Liver (tissue), 9 donors: Measurements from ENCODE around the gene SH3TC2. TPM values are rescaled to one million over a fixed set of nuclear protein-coding genes. Genes with fewer than 3 reads are reported as not detected.

Source experiments
- DNase-seq: peaks from one replicate; pipeline ENCODE4 v3.0.0-alpha.2; 2017; ENCODE audit warnings: low spot score
- H3K27ac ChIP-seq, 2 donors: one replicate each; pipeline ENCODE4 v1.7.0; 2013; ENCODE audit warnings: inconsistent platforms in 2 of 2, low read length in 2 of 2, control low read depth in 1 of 2, low read depth in 1 of 2, mild to moderate bottlenecking in 1 of 2
- H3K27me3 ChIP-seq, 4 donors: one replicate each; pipeline versions ENCODE4 v1.6.1 to v1.7.0; 2013; ENCODE audit warnings: low read length in 3 of 4, inconsistent platforms in 1 of 4, mild to moderate bottlenecking in 1 of 4, moderate library complexity in 1 of 4; ENCODE audit not compliant: control insufficient read depth in 4 of 4, insufficient read depth in 4 of 4
- H3K36me3 ChIP-seq, 4 donors: one replicate each; pipeline versions ENCODE4 v1.6.1 to v1.7.0; 2013; ENCODE audit warnings: low read length in 3 of 4, mild to moderate bottlenecking in 3 of 4, low read depth in 1 of 4, moderate library complexity in 1 of 4; ENCODE audit not compliant: control insufficient read depth in 4 of 4, insufficient read depth in 3 of 4
- H3K4me1 ChIP-seq, 4 donors: one replicate each; pipeline versions ENCODE4 v1.6.1 to v1.7.0; 2013; ENCODE audit warnings: low read length in 3 of 4, mild to moderate bottlenecking in 3 of 4, moderate library complexity in 1 of 4; ENCODE audit not compliant: control insufficient read depth in 4 of 4, insufficient read depth in 4 of 4
- H3K4me3 ChIP-seq, 3 donors: one replicate each; pipeline versions ENCODE4 v1.6.1 to v1.7.0; 2013; ENCODE audit warnings: low read length in 3 of 3, control low read depth in 1 of 3, low read depth in 1 of 3, mild to moderate bottlenecking in 1 of 3
- H3K9ac ChIP-seq, 2 donors: one replicate each; pipeline ENCODE4 v1.7.0; 2013; ENCODE audit warnings: low read length in 2 of 2, mild to moderate bottlenecking in 2 of 2, moderate library complexity in 2 of 2, control low read depth in 1 of 2, low read depth in 1 of 2
- H3K9me3 ChIP-seq, 4 donors: one replicate each; pipeline versions ENCODE4 v1.6.1 to v1.7.0; 2013; ENCODE audit warnings: low read length in 3 of 4; ENCODE audit not compliant: control insufficient read depth in 4 of 4
- ATF3 ChIP-seq: IDR thresholded peaks from 2 replicates; pipeline ENCODE4 v1.6.1; 2016; ENCODE audit warnings: antibody characterized with exemption
- CTCF ChIP-seq: fragments of 150-350 bp; IDR thresholded peaks from 2 replicates; pipeline ENCODE4 v1.5.1; 2017; ENCODE audit warnings: improper control_type of control experiment, low read depth, low read length; ENCODE audit not compliant: missing input control
- EGR1 ChIP-seq, 2 donors: IDR thresholded peaks; 2 replicates each; pipeline ENCODE4 v1.6.1; 2016 to 2018; ENCODE audit warnings: antibody characterized with exemption in 2 of 2, low read depth in 2 of 2
- FOXA1 ChIP-seq: IDR thresholded peaks from 2 replicates; pipeline ENCODE4 v1.6.1; 2016; ENCODE audit warnings: antibody characterized with exemption
- FOXA2 ChIP-seq: IDR thresholded peaks from 2 replicates; pipeline ENCODE4 v1.6.1; 2016; ENCODE audit warnings: antibody characterized with exemption
- GABPA ChIP-seq, 2 donors: IDR thresholded peaks in 1 of 2; conservative IDR thresholded peaks in 1 of 2; 2 replicates each; pipeline ENCODE4 v1.6.1; 2016; ENCODE audit warnings: antibody characterized with exemption in 2 of 2, mild to moderate bottlenecking in 1 of 2, moderate library complexity in 1 of 2
- HNF4A ChIP-seq, 2 donors: conservative IDR thresholded peaks; 2 replicates each; pipeline ENCODE4 v1.6.1; 2016; ENCODE audit warnings: antibody characterized with exemption in 2 of 2, mild to moderate bottlenecking in 2 of 2
- HNF4G ChIP-seq: IDR thresholded peaks from 2 replicates; pipeline ENCODE4 v1.6.1; 2016; ENCODE audit warnings: antibody characterized with exemption
- JUND ChIP-seq, 2 donors: IDR thresholded peaks; 2 replicates each; pipeline ENCODE4 v1.6.1; 2016; ENCODE audit warnings: antibody characterized with exemption in 2 of 2
- MAX ChIP-seq: IDR thresholded peaks from 2 replicates; pipeline ENCODE4 v1.6.1; 2016; ENCODE audit warnings: antibody characterized with exemption
- RAD21 ChIP-seq, 2 donors: IDR thresholded peaks; 2 replicates each; pipeline ENCODE4 v1.6.1; 2016; ENCODE audit warnings: antibody characterized with exemption in 2 of 2, mild to moderate bottlenecking in 2 of 2
- REST ChIP-seq: IDR thresholded peaks from 2 replicates; pipeline ENCODE4 v1.6.1; 2016; ENCODE audit warnings: antibody characterized with exemption, mild to moderate bottlenecking
- RXRA ChIP-seq, 2 donors: IDR thresholded peaks; 2 replicates each; pipeline ENCODE4 v1.6.1; 2017 to 2018; ENCODE audit warnings: antibody characterized with exemption in 2 of 2, mild to moderate bottlenecking in 1 of 2
- YY1 ChIP-seq: IDR thresholded peaks from 2 replicates; pipeline ENCODE4 v1.6.1; 2016; ENCODE audit warnings: antibody characterized with exemption, mild to moderate bottlenecking
- ZBTB33 ChIP-seq: IDR thresholded peaks from 2 replicates; pipeline ENCODE4 v1.6.1; 2016; ENCODE audit warnings: antibody characterized with exemption
- WGBS: extraction: QIAGEN DNeasy Blood & Tissue Kit; methylation state at CpG from one replicate; pipeline ENCODE4 v1.1.7; 2013; 5-methylcytosine and 5-hydroxymethylcytosine counted together
- polyA plus RNA-seq, 2 donors: library from polyadenylated mRNA; stranded (reverse) in 1 of 2; unstranded in 1 of 2; fragments of 200-250 nt in 1 of 2; fragments of >200 nt in 1 of 2; fragmentation: Nextera tagmentation in 1 of 2; extraction: Ambion mirVana in 1 of 2; gene quantifications; one replicate each; pipeline versions ENCODE4 v1.2.1 to v1.2.3, GENCODE V29; 2013 to 2015
- total RNA-seq, 2 donors: library from RNA; depleted of rRNA; stranded (reverse); fragments of >200 nt; gene quantifications; one replicate each; pipeline ENCODE4 v1.2.3, GENCODE V29; 2014
- donor health status: healthy.
- donor health status: healthy.
- donor health status: healthy.
- donor health status: healthy.
- donor health status: healthy.

The SH3TC2 gene
- total and polyA plus RNA-seq, 4 donors = 0.31 to 6.2 (median 0.57) TPM

GRCh38 chr5:149054416-149054815 is 8.4 kb downstream of the SH3TC2 start:
- H3K4me3 ChIP-seq = no peak overlapping the region
- H3K27ac ChIP-seq = no peak overlapping the region
- 90% methylated on average over 2 of the region's 2 CpGs for WGBS
- TF ChIP-seq FOXA1 = no peak
- TF ChIP-seq HNF4G = no peak
- no peak for TF ChIP-seq GABPA (IDR thresholded peaks at IDR 0.05 in 1 of 2, conservative IDR thresholded peaks at IDR 0.05 in 1 of 2)
- no peak for TF ChIP-seq MAX
- no peak for TF ChIP-seq YY1
- TF ChIP-seq FOXA2 = no peak
- no peak for TF ChIP-seq HNF4A (conservative IDR thresholded peaks at IDR 0.05)
- TF ChIP-seq JUND (IDR thresholded peaks at IDR 0.05) = no peak
- no peak for TF ChIP-seq CTCF
- no peak for TF ChIP-seq EGR1 (IDR thresholded peaks at IDR 0.05; ENCODE audit: low read depth in 2 of 2)
- TF ChIP-seq RXRA (IDR thresholded peaks at IDR 0.05) = no peak
- TF ChIP-seq ZBTB33 = no peak
- TF ChIP-seq RAD21 (IDR thresholded peaks at IDR 0.05) = no peak
- TF ChIP-seq ATF3 = no peak
- no peak for TF ChIP-seq REST
- no peak overlapping the region for H3K9ac ChIP-seq
- H3K36me3 ChIP-seq = no peaks in the 10 kb centered on the region
- DNase-seq = no peak
- peaks cover 0 to 2% (median 0%) of the 10 kb centered on the region in 4 donors for H3K9me3 ChIP-seq
- H3K4me1 ChIP-seq = no peaks in the 10 kb centered on the region
- no peaks in the 10 kb centered on the region for H3K27me3 ChIP-seq

GRCh38 chr5:149053072-149053695 is 9.7 kb downstream of the SH3TC2 start:
- 87% methylated on average over 2 of the region's 2 CpGs for WGBS
- Histone ChIP-seq H3K4me3 (no peak overlapping the region), H3K36me3 (no peaks in the 10 kb centered on the region), H3K9me3 (peaks cover 0 to 2% (median 0%) of the 10 kb centered on the region in 4 donors), H3K27ac (no peak overlapping the region), H3K4me1 (no peaks in the 10 kb centered on the region), H3K27me3 (no peaks in the 10 kb centered on the region), H3K9ac (no peak overlapping the region)
- DNase-seq = no peak
- TF ChIP-seq YY1 (no peak), MAX (no peak), REST (no peak)
